Panc1 (cell line): ENCODE data around the gene RB1. TPM values are rescaled to one million over a fixed set of nuclear protein-coding genes. Genes with fewer than 3 reads are reported as not detected.

Experiments
- ATAC-seq: fragments of 200-7000 bp; cut with Tn5 transposase; 2 replicates; pipeline ENCODE4 v1.9.1; 2020; ENCODE audit warnings: mild to moderate bottlenecking, moderate library complexity
- BruUV-seq: library from RNA; stranded (reverse); fragments of 400-500 nt; replicated peaks from 2 replicates; lab custom pipeline; 2021; lab: Mats Ljungman, UMichigan
- CTCF ChIA-PET: fragments of 300-600 bp; sonication (Branson Sonifier 250); formaldehyde crosslinking; loops from one replicate; lab custom pipeline; 2022; ENCODE audit warnings: antibody characterized with exemption; lab: Charles Lee
- POLR2A ChIA-PET: fragments of 300-600 bp; sonication (Branson Sonifier 250); formaldehyde crosslinking; loops from one replicate; lab custom pipeline; 2022; ENCODE audit warnings: antibody characterized with exemption; lab: Charles Lee
- DNase-seq: peaks from one replicate; pipeline ENCODE4 v3.0.0-alpha.2; 2010; ENCODE audit warnings: low read depth, low spot score
- H3K27ac ChIP-seq: 2 replicates; pipeline ENCODE4 v1.5.1; 2011; ENCODE audit warnings: mild to moderate bottlenecking, low read length, inconsistent platforms
- H3K27me3 ChIP-seq: fragments of 200-500 bp; sonication (Bioruptor generic); 2 replicates; pipeline ENCODE4 v1.6.0; 2014; ENCODE audit warnings: low read length, inconsistent platforms; ENCODE audit not compliant: control insufficient read depth, insufficient read depth
- H3K36me3 ChIP-seq: fragments of 200-500 bp; sonication (Bioruptor generic); 2 replicates; pipeline ENCODE4 v1.5.1; 2014; ENCODE audit warnings: inconsistent platforms, mild to moderate bottlenecking, low read length, moderate library complexity; ENCODE audit not compliant: control insufficient read depth, insufficient read depth
- H3K4me1 ChIP-seq: 2 replicates; pipeline ENCODE4 v1.5.1; 2011; ENCODE audit warnings: inconsistent platforms, mild to moderate bottlenecking, low read length, moderate library complexity; ENCODE audit not compliant: control insufficient read depth, insufficient read depth
- H3K4me3 ChIP-seq, 2 experiments: 2 replicates each; pipeline ENCODE4 v1.5.1; 2011 to 2012; ENCODE audit warnings: low read depth in 2 of 2, low read length in 2 of 2, mild to moderate bottlenecking in 2 of 2, inconsistent platforms in 1 of 2, moderate library complexity in 1 of 2
- H3K9me3 ChIP-seq: fragments of 200-500 bp; sonication (Bioruptor generic); 2 replicates; pipeline ENCODE4 v1.5.1; 2014; ENCODE audit warnings: low read depth, mild to moderate bottlenecking, inconsistent platforms, low read length, moderate library complexity; ENCODE audit not compliant: control insufficient read depth, insufficient read depth
- CTCF ChIP-seq: fragments of 450-650 bp; IDR thresholded peaks from 2 replicates; pipeline ENCODE4 v1.5.1; 2017; ENCODE audit warnings: mild to moderate bottlenecking
- POLR2AphosphoS5 ChIP-seq: IDR thresholded peaks from 2 replicates; pipeline ENCODE4 v1.6.1; 2012; ENCODE audit warnings: mild to moderate bottlenecking, low read depth, low read length, moderate library complexity
- REST ChIP-seq, 2 experiments: IDR thresholded peaks; 2 replicates each; pipeline ENCODE4 v1.6.1; 2011 to 2012; ENCODE audit warnings: low read depth in 2 of 2, control low read depth in 1 of 2, low read length in 1 of 2, mild to moderate bottlenecking in 1 of 2, moderate library complexity in 1 of 2; ENCODE audit not compliant: insufficient read depth in 1 of 2
- SIN3A ChIP-seq: IDR thresholded peaks from 2 replicates; pipeline ENCODE4 v1.6.1; 2012; ENCODE audit warnings: low read depth, mild to moderate bottlenecking, low read length, moderate library complexity, borderline replicate concordance; ENCODE audit not compliant: insufficient read depth
- TCF7L2 ChIP-seq: IDR thresholded peaks from 2 replicates; pipeline ENCODE4 v1.6.1; 2011; ENCODE audit warnings: mild to moderate bottlenecking, low read depth, low read length, inconsistent platforms
- in situ Hi-C: cut with HindIII; loops from 2 replicates; pipeline ENCODE4 v1.10.0; 2016; ENCODE audit warnings: low sequenced_read_pairs, low pct_unique_long_range_greater_than_20kb
- intact Hi-C: fragments of 100-400 bp; cut with micrococcal nuclease; formaldehyde crosslinking; loops from one replicate; pipeline ENCODE4 v1.10.0; 2022; ENCODE audit not compliant: unreplicated experiment
- total RNA-seq: library from RNA; stranded (reverse); gene quantifications from one replicate; pipeline ENCODE4 v1.2.1, GENCODE V29; 2021; ENCODE audit not compliant: unreplicated experiment

Gene RB1
- total RNA-seq, 1 experiment from 2014 or later: 36.0 TPM

DNA sequence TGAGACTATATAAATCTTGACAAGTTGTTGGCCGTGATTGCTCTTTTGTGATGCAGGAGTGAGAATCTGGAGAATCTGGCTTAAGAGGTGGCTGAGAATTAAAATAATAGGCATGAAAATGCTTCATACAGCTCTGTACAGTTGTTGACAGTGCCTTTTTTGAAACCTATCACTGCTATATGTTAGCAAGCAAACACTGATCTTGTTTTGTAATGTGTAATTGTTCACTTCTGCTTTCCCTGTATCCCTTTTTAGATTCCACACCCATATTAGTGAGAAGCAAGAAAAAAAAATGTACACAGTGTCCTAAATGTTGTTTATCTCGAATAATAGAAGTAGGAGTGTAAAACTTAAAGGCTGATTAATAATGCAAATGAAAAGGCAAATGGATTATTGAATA lies 39.5 kb upstream of the RB1 start:
- H3K4me1 ChIP-seq: no peaks in the 10 kb centered on the region
- ChIA-PET POLR2A (no interaction called here), CTCF (no interaction called here)
- in situ Hi-C loops (no loop called here), intact Hi-C loops (no loop called here)
- ATAC-seq (no peak), DNase-seq (no peak)
- H3K36me3 ChIP-seq: peaks cover 8% of the 10 kb centered on the region; the same call in 1 of the 2 replicates
- no peak overlapping the region for H3K4me3 ChIP-seq
- no peaks in the 10 kb centered on the region for H3K9me3 ChIP-seq
- BruUV-seq: no TSS peak
- H3K27ac ChIP-seq: no peak overlapping the region
- TF ChIP-seq REST (IDR thresholded peaks at IDR 0.05; ENCODE audit: insufficient read depth in 1 of 2, low read depth in 2 of 2, low read length in 1 of 2) (no peak), CTCF (no peak), SIN3A (no peak)
- H3K27me3 ChIP-seq: no peaks in the 10 kb centered on the region

DNA sequence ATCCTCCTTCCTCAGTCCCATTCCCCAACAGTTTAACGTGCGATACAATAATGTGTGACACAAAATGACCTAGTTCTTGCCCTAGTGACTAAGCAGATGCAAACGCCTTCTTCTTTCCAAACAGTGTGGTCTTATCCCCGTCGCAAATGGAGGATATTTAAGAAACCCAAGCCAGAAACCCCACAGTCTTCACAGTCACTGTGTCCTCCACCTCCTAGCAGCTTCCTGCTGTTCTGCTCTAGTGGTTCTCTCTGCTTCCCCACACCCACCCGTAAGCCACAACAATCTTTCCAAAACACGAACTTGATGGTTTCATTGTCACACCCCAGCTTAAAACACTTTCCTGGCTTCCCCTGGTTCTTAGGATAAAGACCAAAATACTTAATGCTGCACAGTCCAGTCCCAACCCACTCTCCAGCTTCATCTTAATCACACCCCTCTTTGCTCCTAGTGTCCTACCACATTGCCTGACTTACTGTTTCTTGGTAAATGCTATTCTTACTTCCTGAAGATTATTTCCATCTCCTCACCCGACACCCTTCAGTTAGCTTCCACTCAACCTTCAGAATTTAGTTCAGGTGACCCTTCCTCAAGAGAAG lies 38.2 kb upstream of the RB1 start:
- H3K27me3 ChIP-seq: no peaks in the 10 kb centered on the region
- no peak overlapping the region for H3K27ac ChIP-seq
- no peak for DNase-seq
- ATAC-seq: no peak
- TF ChIP-seq TCF7L2: no peak
- TF ChIP-seq CTCF: no peak
- TF ChIP-seq REST (IDR thresholded peaks at IDR 0.05; ENCODE audit: insufficient read depth in 1 of 2, low read depth in 2 of 2, low read length in 1 of 2): no peak
- no peak for TF ChIP-seq SIN3A
- TF ChIP-seq POLR2AphosphoS5: no peak
- no TSS peak for BruUV-seq
- no peaks in the 10 kb centered on the region for H3K9me3 ChIP-seq
- intact Hi-C loops: no loop called here
- H3K4me1 ChIP-seq: no peaks in the 10 kb centered on the region
- H3K4me3 ChIP-seq: no peak overlapping the region
- CTCF ChIA-PET: no interaction called here
- POLR2A ChIA-PET: no interaction called here
- H3K36me3 ChIP-seq: peaks cover 8% of the 10 kb centered on the region; the same call in 1 of the 2 replicates
- in situ Hi-C loops: no loop called here
